ENCODE data around the gene SOCS1.
"Not testable (repeated sequence)": the region's sequence is repeated elsewhere in the genome, so short reads cannot be mapped to it uniquely, and the experiment has no call there.

The SOCS1 gene

DNA sequence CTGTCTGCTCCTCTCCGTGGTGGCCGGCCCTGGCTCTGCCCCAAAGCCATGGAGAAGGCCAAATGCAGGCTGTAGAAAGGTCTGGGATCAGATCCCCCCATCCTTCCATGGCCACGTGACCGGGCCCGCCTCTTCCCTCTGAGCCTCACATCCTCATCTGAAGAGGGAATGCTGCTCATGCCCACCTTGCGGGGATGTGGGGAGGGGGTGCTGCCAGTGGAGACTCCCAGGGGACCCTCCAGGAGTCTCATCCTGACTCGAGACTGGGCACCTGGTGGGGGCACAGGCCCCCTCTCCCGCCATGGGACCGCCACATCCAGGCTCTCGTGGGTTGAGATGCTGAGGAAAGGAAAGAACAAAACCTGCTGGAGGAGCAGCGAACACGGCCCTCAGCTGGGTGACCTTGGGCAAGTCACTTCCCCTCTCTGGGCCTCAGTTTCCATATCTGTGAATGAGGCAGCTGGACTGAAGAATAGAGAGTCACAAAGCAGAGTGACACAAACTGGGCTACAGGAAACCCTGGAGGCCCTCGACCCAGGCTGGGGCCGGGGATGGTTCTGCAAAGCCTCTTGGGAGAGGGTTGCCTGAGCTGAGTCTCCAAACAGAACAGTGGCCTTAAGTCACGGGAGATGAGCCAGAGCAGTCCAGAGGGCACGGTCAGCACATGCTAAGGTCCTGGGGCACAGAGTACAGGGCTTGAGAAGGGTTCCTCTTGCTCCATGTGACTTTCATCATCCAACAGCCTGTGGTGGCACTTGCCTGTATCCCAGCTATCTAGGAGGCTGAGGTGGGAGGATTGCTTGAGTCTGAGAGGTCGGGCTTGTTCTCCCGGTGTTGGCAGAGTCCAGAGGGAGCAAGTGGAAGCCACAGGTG lies 30.1 kb downstream of the SOCS1 start:
- DNase-seq (ENCODE audit: low read depth, low spot score), result no peak

DNA sequence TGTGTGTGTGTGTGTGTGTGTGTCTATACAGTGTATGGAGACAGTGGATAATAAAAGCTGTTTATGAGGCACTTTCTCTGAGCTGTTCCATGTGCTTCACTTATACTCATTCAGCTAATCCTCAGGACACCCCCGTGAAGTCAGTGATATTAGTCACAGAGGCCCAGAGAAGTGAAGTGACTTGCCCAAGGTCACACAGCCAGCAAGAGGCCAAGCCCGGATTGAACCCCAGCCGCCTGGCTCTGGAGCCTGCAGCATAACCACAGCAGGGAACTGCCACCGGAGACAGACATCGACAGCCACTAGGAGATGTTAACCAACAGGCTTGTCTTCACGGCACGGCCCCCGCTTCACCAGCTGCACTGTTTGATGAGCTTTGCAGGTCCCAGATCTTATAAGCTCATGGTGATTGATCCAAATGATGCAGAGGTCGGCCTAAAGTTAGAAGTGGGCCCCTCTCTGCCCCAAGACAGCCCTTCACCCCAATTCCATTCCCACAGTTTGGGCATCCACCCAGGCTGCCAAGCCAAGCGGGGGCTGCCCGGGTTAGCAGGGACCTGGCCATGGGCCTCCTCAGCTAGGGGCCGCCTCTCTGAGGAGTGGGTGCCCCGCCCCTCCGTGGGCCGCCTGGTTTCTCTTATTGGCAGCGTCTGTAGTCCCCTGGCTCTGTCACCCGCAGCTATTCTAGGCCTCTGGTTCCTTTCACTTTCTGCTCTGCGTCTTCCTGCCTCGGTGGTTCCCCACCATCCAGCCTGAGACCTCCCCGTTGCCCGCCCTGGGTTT lies 30.9 kb downstream of the SOCS1 start:
- no peak for DNase-seq (ENCODE audit: low read depth, low spot score)

- DNase-seq (ENCODE audit: low read depth, low spot score), result no peak
Measured at GRCh38 chr16:11224096-11224893, 31.7 kb downstream of the SOCS1 start.

- not testable (repeated sequence) for DNase-seq (ENCODE audit: low read depth, low spot score)
Measured at GRCh38 chr16:11220507-11220906, 35.5 kb downstream of the SOCS1 start.

DNA sequence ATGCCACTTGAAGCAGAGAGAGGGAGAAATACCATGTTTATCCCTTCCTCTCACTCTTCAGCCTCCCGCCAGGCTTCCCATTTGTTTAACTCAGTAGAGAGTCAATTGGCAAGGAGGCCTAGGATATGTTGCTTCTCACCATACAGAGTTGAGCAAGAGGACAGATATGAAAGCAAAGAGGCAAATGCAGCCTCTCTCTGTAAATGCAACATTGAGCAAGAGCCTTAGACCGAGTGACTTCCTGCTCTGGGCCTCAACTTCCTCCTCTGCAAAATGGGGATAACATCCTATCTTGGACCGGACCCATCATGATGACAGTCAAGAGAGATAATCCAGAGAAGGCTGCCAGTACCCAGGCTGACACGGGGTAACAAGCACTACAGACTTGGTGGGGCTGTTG lies 36.8 kb downstream of the SOCS1 start:
- DNase-seq (ENCODE audit: low read depth, low spot score), result no peak

- DNase-seq (ENCODE audit: low read depth, low spot score), result no peak
Measured at GRCh38 chr16:11218604-11218962, 37.4 kb downstream of the SOCS1 start.

GRCh38 chr16:11217651-11218603 lies 38.1 kb downstream of the SOCS1 start:
- no peak for DNase-seq (ENCODE audit: low read depth, low spot score)

DNA sequence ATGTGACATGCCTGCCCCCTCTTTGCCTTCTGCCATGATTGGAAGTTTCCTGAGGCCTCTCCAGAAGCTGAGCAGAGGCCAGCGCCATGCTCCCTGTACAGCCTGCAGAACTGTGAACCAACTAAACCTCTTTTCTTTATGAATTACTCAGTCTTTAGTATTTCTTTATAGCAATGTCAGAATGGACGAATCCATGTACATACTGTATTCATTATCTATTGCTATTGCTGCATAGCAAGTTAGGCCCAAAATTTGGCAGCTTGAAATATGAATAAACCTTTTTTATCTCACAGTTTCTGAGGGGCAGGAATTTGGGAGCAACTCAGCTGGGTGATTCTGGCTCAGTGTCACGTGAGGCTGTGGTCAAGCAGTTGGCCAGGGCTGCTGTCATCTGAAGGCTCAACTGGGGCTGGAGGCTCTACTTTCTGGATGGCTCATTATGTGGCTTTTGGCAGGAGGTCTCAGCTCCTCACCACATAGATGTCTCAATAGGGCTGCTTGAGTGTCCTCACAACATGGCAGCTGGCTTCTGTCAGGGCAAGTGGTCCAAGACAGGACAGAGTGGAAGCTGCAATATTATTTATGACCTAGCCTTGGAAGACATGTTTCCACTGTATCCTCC lies 40.0 kb downstream of the SOCS1 start:
- DNase-seq (ENCODE audit: low read depth, low spot score), result no peak

DNA sequence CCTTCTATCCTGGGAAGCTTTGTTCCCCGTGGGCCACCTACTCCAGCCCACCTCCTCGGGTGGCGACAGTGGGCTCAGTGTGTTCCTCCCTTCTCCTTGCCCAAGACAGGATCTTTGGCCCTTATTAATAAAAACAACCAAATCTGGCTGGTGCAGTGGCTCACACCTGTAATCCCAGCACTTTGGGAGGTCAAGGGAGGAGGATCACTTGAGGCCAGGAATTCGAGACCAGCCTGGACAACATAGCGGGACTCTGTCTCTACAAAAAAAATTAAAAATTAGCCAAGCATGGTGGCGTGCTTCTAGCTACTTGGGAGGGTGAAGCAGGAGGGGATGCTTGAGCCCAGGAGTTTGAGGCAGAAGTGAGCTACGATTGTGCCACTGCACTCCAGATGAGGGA lies 42.2 kb downstream of the SOCS1 start:
- DNase-seq (ENCODE audit: low read depth, low spot score), result no peak

- DNase-seq (ENCODE audit: low read depth, low spot score), result no peak
Measured at GRCh38 chr16:11213373-11213772, 42.6 kb downstream of the SOCS1 start.

GRCh38 chr16:11212798-11213196 lies 43.2 kb downstream of the SOCS1 start:
- no peak for DNase-seq (ENCODE audit: low read depth, low spot score)

GRCh38 chr16:11211977-11212797 lies 43.8 kb downstream of the SOCS1 start:
- no peak for DNase-seq (ENCODE audit: low read depth, low spot score)

- DNase-seq (ENCODE audit: low read depth, low spot score), result no peak
Measured at GRCh38 chr16:11211061-11211976, 44.7 kb downstream of the SOCS1 start.

GRCh38 chr16:11210260-11210659 lies 45.7 kb downstream of the SOCS1 start:
- no peak for DNase-seq (ENCODE audit: low read depth, low spot score)

GRCh38 chr16:11208916-11209665 lies 46.9 kb downstream of the SOCS1 start:
- no peak for DNase-seq (ENCODE audit: low read depth, low spot score)

DNA sequence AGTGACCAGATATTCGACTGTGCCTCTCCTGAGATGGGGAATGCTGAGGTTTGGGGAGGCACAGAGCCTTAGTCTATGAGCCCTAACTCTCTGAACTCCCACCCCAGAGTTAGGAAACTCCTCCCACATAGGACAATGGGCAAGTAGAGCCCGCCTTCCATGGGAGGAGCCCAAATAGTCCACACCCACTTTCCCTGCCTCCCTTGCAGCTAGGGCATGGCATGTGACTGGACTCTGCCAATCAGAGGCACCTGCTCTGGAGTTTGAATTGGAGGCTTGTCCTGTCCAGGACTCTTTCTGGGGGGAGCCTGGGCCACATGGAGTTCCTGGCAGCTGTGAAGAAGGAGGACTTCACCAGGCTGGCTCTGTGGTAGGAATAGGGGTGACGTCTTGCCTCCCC lies 48.4 kb downstream of the SOCS1 start:
- DNase-seq (ENCODE audit: low read depth, low spot score), result no peak

DNA sequence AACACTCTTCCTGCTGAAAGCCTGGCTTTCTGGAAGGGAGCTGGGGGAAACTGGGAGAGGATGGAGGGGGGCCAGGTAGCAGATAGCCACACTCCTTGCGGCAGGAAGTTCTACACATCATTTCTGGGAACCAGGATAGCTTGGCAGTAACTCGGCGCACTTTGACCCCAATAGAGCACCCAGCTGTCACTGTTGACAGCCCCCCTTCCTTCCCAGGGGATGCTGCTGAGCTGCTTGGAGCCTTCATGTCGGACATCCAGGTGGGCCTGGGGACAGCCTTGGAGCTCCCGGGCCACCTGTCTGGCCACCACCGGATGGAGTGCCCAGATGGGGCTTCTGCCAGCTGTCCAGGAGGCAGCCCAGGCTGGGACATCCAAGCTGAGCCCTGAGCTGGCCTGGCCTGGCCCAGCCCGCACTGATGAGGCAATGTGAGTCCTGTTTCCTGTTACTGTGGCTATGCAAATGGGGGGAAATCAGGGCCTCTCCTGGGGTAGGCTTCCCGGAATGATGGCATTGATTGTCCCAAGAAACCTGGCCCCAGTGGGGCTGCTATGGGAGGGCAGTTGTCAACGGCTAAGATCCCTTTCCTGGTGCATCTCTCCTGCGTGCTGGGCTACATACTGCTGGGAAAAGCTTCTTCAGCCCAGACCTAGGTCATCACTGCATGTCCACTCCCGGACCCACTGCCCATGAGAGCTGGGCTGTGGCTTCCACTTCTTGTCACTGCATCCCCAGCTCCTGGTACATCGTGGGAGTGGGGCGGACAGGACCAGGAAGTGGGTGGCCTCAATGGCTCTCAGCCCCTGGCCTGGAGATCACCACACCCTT lies 50.0 kb downstream of the SOCS1 start:
- no peak for DNase-seq (ENCODE audit: low read depth, low spot score)
